ENCODE measurements around the gene TRAPPC1.

Gene TRAPPC1

DNA sequence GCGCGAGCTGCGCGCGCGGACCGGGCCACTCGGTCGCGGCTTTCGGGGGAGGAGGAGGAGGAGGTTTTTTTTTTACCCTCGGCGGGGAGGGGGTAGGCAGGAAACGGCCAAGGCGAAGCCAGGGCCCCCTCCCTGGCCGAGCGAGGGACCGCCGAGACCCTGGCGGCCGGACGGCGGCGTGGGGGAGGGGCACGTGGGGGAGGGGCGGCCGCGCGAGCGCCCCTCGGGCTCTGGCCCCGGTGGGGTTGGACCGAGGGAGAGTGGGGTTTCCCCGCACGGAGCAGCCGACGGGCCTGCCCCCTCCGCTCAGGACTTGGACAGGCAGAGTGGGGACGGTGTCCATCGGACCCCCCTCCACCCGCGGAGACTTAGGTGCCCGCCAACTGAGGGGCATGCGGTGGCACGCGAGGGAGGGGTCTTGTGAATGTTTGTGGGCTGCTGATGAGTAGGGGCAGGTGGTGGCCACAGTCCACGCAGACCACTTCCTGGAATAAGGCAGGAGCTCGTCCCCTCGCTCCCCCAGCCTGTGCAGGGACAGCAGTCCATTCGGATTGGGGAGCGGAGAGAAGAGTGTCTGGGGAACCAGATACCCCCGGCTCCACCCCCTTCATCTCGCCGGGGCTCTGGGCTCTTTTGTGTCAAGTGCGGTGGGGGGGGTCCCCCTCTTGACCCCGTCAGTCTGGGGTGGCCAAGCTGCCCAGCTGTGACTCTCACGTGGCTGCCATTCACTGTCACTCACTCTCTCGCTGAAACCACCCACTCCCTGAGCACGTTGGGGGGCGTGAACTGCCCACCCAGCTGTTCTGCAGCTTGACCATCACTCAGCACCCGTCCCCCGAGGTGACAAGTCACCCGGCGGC, 46.1 kb downstream of the TRAPPC1 start:
- peak overlapping the region; percentile 92 for H3K4me3 ChIP-seq (ENCODE audit: low read depth, low read length)
- TF ChIP-seq, protein P1, sequence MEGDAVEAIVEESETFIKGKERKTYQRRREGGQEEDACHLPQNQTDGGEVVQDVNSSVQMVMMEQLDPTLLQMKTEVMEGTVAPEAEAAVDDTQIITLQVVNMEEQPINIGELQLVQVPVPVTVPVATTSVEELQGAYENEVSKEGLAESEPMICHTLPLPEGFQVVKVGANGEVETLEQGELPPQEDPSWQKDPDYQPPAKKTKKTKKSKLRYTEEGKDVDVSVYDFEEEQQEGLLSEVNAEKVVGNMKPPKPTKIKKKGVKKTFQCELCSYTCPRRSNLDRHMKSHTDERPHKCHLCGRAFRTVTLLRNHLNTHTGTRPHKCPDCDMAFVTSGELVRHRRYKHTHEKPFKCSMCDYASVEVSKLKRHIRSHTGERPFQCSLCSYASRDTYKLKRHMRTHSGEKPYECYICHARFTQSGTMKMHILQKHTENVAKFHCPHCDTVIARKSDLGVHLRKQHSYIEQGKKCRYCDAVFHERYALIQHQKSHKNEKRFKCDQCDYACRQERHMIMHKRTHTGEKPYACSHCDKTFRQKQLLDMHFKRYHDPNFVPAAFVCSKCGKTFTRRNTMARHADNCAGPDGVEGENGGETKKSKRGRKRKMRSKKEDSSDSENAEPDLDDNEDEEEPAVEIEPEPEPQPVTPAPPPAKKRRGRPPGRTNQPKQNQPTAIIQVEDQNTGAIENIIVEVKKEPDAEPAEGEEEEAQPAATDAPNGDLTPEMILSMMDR (IDR thresholded peaks at IDR 0.05; ENCODE audit: borderline replicate concordance, insufficient read depth, low read depth, low read length): no peak; the same call in 1 of the 2 replicates

DNA sequence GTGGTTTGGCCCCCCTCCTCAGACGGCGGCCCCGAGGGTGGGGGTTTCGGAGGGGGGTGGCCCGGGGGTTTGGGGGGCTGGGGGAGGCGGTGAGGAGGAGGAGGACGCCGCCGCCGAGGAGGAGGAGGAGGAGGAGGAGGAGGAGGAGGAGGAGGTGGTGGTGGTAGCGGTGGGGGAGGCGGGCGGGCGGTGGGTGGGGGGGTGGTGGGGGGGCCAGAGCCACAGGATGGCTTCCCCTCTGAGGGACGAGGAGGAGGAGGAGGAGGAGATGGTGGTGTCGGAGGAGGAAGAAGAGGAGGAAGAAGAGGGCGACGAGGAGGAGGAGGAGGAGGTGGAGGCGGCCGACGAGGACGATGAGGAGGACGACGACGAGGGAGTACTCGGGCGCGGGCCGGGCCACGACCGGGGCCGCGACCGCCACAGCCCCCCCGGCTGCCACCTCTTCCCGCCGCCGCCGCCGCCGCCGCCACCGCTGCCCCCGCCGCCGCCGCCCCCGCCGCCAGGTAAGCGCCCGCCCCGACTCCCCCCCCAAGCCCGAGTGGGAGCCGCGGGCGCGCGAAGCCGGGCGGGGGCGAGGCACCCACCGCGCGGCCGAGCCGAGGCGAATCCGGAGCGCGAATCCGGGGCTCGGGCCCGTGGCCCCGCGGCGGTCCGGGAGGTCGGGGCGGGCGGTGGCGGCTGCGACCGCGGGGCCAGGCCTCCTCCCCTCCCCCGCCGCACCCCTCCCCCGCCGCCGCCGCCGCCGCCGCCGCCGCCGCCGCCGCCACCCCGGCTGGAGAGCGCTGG, 47.0 kb downstream of the TRAPPC1 start:
- H3K4me3 ChIP-seq (ENCODE audit: low read depth, low read length): peak overlapping the region; percentile 92
- TF ChIP-seq, protein P1 (IDR thresholded peaks at IDR 0.05; ENCODE audit: borderline replicate concordance, insufficient read depth, low read depth, low read length): no peak

DNA sequence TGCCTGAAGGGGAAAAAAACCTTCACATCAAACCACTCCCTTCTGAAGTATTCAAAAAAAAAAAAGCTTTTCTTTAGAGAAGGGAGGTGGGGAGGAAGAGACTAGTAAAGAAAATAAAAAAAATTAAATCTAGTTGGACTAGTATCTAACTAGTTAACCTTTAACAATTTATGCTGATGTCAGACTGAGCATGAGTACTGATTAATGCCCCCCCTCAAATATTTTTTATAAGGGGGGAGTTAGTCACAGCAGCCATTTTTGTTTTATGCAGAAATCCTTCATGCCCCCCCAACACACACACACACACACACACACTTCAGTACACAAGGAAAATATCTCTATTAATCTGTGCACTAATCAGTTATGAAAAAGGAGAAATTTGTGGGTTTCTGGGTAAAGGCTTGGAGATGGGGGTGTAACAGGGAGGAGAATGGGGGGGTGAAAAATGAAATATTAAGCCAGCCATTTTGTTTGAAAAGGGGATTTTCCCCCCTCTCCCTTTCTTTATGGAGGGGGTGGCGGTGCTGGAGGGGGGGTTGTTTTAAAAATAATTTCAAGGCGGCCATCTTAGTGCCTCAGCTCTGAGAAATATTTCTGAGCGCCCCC, 47.9 kb downstream of the TRAPPC1 start:
- no peak overlapping the region for H3K4me3 ChIP-seq (ENCODE audit: low read depth, low read length)
- TF ChIP-seq, protein P1 (IDR thresholded peaks at IDR 0.05; ENCODE audit: borderline replicate concordance, insufficient read depth, low read depth, low read length): no peak

DNA sequence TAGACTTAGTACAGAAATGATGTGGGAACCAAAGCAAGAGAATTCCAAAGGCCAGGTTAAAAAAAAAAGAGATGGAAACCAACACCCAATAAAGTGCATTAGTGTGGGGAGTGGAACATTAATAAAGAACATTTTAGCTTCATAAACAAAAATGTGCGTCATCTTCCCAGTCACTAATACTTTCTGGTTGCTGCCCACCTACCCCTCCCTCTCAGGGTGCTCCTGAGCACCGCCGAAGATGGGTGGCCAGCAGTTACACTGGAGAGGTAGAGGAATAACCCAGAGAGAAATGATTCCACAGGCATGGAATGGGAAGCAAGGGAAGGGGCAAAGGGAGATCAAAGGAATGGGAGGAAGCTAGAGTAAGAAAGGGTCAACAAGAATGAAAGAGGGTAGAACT, 49.1 kb downstream of the TRAPPC1 start:
- no peak overlapping the region for H3K4me3 ChIP-seq (ENCODE audit: low read depth, low read length)
- TF ChIP-seq, protein P1 (IDR thresholded peaks at IDR 0.05; ENCODE audit: borderline replicate concordance, insufficient read depth, low read depth, low read length): no peak

DNA sequence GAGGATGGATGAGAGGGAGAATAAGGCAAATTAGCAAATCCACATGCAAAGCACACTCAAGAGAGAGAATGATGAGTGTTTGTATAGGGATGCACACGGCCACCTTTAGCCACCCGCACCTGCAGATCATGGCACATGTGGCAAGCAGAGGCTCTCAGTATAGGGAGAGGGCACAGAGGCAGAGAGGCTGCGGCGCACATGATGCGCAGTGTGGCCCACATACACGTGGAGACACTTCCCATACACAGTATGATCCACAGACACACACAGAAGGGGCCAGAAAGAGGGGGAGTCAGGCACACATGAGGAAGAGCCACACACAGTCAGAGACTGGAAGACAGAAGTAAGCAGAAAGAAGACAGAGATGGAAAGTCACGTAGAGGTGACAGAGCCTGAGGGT, 49.7 kb downstream of the TRAPPC1 start:
- H3K4me3 ChIP-seq (ENCODE audit: low read depth, low read length): no peak overlapping the region
- TF ChIP-seq, protein P1 (IDR thresholded peaks at IDR 0.05; ENCODE audit: borderline replicate concordance, insufficient read depth, low read depth, low read length): no peak

DNA sequence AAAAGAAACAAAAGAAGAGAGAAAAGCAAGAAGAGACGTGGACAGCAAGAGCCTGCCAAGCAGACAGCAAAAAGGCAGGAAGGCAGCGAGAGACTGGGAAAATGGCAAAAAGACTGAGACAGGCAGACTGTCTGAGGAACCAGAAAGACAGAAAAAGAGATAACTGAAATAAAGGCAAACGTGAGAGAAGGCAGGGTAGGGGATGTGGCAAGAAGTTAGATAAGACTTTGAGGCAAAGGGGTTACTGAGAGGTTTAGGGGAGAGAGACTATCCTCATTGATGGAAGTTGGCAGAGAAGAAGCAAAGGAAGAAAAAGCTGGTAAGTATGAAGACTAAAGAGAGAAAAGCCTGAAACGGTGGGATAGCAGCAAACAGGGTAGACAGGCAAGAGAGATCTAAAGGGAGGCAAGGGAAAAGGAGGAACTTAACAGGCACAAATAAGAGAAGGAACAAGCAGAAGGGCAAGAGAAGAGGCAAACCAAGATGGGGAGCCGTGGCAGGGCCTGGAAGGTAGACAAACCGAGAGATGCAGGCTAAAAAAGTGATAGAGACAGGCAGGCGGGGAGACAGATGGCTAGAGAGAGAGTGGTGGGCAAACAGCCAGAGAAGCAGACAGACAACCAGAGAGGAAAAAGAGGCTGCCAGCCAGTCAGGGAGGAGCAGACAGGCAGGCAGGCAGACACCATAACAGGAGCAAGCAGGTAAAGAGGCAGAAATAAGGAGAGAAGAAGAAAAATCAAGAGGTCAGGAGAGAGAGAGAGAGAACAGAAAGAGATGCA, 50.3 kb downstream of the TRAPPC1 start:
- H3K4me3 ChIP-seq (ENCODE audit: low read depth, low read length): peak overlapping the region; percentile 8
- TF ChIP-seq, protein P1 (IDR thresholded peaks at IDR 0.05; ENCODE audit: borderline replicate concordance, insufficient read depth, low read depth, low read length): no peak

Measured in GM12875 (cell line).